DLD1 (cell line): ENCODE data around the gene EDC3.
"Not testable (repeated sequence)": the region's sequence is repeated elsewhere in the genome, so short reads cannot be mapped to it uniquely, and the experiment has no call there.

Source experiments
- in situ Hi-C: cut with HindIII; loops from 2 replicates; pipeline ENCODE4 v1.10.0; 2017; ENCODE audit warnings: low sequenced_read_pairs

EDC3 gene

DNA sequence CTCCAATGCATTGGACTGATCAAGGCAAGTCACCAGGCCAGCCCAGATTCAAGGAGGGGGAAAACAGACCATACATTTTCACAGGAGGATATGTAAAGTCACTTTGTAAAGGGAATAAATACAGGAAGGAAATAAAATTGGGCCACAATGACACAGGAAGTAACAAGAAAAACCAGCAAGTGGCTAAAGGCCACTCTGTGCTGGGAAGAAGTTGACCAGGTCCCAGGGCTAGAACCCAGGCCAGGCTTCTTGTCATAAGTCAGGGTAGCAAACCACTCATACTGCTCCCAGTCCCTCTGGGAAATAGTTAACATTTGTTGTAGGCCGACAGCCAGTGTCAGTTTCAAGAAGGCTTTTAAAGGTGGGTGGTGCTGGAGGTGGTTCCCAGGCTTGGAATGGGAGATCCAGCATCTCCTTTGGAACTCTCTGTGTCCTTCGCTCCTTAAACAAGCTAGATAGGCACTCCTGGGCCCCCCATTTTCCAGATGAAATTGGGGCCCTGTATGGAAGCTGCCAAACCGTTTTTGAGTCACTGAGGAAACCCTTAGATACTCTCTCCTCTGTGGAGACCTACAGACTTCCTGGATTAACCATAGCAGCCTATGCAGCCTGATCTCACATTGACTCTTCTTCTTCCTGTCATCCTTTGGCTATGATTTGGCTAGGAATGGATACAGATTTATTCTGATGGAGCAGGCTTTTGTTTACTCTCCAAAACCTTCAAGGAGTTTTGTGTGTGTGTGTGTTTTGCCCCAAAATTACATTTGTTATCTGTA is 14.7 kb upstream of the EDC3 start:
- in situ Hi-C loops, result no loop called here

DNA sequence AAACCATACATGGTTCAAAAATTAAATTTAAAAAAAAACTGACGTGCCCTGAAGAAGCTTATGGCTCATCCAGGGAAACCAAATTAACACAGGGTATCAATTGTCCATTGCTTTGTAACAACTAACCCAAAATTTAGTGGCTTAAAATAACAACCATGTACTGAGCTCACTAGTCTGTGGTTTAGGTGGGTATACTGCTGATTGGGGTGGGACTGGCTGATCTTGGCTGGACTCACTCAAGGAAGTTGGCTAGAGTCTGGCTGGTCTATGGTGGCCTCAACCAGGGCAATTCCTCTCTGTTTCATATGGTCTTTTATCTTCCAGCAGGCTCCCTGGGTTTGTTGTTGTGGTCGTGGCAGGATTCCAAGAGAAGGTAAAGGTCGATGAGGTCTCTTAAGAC is 14.1 kb upstream of the EDC3 start:
- in situ Hi-C loops, result no loop called here

DNA sequence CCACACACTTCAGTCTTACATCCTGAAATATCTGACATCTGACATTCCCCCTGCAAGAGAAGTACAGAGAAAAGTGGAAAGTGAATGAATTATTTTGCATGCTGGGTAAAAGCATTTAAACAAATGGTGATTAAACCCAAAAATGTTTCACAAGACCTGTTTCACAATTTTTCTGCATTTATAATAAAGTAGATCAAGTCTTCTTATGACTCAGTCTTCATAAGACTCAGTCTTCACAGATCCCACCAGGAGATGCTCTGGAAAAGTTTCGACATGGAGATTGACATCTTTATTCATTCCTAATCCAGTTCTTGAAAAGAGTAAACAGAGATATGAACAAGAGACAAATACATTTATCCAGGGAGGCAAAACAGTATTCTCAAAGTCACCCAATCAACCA is 13.2 kb upstream of the EDC3 start:
- in situ Hi-C loops, result no loop called here

DNA sequence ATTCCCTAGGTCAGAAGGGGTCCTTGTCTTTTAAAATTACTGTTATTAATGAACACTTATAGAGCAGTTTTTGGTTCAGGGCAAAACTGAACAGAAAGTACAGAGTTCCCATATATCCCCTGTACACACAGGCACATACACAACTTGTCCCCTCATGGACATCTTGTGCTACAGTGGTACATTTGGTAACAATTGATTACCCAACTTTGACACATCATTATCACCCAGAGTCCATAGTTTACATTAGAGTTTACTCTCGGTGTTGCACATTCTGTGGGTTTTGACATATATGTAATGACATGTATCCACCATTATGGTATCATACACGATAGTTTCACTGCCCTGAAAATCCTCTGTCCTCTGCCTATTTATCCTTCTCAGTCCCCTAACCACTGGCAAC is 984 bp upstream of the EDC3 start:
- in situ Hi-C loops, result no loop called here

DNA sequence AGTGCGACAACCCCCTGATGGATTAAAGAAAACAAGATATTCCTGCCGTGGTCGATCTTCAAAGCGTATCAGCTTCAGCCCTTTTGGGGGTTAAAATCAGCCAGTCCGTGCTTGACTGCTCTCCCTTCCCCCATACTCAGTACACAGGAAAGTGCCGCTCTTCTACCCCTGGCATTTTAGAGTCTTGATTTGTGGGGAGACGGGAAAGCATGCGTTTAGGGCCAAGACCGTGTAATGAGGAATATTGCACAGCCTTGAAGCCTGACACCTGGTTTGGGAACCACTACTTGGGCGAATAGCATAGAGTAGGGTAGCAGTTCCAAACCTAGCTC is 540 bp upstream of the EDC3 start:
- in situ Hi-C loops, result no loop called here

DNA sequence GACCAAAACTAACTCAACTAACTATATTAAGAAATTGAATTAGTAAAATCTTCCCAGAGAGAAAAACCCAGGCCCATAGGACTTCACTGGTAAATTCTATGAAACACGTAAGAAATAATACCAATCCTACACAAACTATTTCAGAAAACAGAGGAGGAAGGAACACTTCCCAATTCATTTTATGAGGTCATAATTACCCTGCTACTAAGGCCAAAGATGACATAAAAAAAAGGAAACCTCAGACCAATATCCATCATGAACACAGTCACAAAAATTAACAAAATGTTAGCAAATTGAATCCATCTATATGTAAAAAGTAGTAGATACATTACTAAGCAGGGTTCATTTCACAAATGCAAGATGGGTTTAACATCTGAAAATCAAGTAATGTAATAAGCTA is 3.5 kb downstream of the EDC3 start:
- in situ Hi-C loops, result no loop called here

DNA sequence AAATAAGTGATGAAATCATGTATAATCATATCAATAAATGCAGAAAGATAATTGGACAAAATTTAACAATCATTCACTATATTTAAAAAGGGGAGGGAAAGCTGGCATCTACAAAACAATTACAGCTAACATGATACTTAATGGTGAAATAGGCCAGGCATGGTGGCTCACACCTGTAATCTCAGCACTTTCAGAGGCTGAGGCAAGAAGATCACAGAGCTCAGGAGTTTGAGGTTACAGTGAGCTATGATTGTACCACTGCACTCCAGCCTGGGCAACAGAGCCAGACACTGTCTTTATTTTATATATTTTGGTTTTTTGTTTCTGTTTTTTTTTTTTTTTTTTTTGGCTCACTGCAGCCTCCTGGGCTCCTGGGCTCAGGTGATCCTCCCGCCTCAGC is 12.1 kb downstream of the EDC3 start:
- in situ Hi-C loops, result no loop called here

DNA sequence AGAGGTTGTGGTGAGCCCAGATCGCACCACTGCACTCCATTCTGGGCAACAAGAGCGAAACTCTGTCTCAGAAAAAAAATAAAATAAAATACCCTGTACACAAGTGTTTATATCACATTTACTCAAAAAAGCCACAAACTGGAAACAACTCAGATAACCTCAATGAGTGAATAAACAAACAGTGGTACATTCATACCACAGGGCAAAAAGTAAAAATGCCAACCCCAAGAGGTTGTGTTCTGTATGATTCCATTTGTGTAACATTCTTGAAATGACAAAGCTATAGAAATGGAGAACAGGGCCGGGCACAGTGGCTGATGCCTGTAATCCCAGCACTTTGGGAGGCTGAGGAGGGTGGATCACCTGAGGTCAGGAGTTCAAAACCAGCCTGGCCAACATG is 12.9 kb downstream of the EDC3 start:
- in situ Hi-C loops, result no loop called here

DNA sequence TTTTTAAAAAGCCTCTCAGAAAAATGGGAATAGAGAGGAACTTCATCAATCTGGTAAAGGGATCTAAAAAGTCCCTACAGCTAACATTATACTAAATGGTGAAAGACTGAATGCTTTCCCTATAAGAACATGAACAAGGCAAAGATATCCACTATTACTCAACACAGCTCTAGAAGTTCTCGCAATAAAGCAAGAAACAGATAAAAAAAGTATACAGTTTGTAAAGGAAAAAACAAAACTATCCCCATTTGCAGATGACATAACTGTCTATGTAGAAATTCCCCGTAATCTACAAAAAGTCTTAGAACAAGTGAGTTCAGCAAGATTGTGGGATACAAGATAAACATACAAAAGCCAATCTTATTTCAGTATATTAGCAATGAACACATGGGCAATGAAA is 15.4 kb downstream of the EDC3 start:
- in situ Hi-C loops, result no loop called here

DNA sequence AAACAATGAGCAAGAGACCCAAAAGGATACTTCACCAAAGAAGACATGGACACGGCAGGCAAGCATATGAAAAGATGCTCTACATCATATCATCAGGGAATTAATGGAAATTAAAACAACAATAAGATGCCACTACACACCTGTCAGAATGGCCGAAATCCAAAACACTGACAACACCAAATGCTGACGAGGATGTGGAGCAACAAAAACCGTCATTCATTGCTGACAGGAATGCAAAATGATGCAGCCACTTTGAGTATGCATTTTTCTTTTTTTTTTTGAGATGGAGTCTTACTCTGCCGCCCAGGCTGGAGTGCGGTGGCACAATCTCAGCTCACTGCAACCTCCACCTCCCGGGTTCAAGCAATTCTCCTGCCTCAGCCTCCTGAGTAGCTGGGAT is 19.0 kb downstream of the EDC3 start:
- in situ Hi-C loops, result no loop called here

DNA sequence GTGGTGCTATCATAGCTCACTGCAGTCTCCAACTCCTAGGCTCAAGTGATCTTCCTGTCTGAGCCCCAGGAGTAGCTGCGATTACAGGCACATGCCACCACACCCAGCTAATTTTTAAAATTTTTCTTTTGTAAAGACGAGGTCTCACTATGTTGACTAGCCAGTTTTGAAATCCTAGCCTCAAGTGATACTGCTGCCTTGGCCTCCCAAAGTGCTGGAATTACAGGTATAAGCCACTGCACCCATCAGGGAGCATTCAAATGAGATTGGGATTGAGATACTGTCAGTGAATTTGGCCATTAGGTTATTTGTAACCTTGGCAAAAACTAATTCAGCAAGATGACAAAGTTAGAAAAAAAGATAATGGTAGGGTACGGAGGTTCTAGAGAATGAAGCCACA is 21.7 kb downstream of the EDC3 start:
- in situ Hi-C loops, result no loop called here

DNA sequence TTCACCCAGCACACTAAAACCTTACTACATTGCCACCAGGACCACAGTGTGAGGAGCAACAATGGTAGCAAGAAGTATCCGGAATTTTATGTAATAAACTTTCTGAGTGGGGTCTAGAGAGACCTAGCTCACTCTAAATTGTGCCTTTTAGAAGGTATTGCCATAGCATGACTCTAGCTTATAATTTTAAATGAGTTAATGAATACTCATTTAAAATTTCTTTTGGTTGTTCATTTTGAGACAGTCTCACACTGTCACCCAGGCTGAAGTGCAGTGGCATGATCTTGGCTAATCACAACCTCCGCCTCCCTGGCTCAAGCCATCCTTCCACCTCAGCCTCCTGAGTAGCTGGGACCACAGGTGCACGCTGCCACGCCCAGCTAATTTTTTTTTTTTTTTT is 26.2 kb downstream of the EDC3 start:
- in situ Hi-C loops, result no loop called here

DNA sequence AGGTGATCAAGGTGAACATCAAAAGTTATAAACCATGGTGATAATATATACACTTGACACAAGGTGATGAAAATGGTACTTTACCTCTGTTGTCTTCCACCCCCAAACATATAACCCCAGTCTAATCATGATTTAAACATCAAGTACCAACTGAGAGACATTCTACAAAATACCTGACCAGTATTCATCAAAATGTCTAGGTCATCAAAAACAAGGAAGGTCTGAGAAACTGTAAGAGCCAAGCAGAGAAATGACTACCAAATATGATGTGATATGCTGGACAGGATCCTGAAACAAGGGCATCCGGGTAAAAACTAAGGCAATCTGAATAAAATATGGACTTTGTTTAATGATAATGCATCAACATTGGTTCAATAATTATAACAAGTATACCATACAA is 27.8 kb downstream of the EDC3 start:
- in situ Hi-C loops, result no loop called here

DNA sequence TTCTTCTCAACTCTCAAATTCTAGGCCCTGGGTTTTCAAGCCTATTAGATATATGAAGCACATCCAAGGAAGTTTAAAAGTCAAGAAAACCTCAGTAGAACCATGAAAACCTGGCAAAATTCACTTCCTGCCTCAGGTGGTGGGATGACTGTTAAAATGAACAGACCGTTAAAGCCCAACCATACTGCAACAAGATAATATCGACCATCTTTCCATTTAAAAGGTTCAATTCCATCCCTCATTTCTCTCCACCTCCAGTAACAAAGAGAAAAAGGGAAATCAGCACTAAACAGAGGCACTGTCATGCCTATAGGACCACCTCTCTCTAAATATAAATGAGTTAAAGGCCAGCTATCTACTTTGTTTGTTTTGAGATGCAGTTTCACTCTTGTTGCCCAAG is 31.2 kb downstream of the EDC3 start:
- in situ Hi-C loops, result no loop called here

DNA sequence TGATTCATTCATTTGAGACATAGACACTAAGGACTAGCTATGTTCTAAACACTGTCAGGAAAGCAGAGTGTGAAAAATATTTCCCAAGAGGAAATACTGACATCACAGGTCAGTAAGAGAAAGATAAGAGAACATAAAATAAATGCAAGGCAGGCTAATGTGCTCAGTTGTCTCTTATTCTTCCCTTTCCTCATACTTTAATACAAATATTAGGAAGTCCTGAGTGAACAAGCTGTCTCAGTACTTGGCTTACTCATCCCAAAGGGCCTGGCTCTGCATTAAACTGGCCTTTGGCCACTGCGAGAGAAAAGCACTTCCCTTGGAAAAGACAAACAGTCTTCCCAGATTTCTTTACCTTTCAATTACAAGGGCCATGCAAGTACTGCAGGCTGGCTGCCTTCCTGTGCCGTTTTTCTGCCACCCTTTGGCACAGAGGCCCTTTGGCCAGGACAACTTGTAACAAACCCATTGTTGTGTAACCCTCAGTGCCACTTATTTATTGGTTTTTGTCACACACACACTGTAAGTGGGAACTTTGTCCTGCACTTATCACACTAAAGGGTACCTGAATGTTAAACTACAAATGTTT is 31.7 kb downstream of the EDC3 start:
- in situ Hi-C loops, result no loop called here

DNA sequence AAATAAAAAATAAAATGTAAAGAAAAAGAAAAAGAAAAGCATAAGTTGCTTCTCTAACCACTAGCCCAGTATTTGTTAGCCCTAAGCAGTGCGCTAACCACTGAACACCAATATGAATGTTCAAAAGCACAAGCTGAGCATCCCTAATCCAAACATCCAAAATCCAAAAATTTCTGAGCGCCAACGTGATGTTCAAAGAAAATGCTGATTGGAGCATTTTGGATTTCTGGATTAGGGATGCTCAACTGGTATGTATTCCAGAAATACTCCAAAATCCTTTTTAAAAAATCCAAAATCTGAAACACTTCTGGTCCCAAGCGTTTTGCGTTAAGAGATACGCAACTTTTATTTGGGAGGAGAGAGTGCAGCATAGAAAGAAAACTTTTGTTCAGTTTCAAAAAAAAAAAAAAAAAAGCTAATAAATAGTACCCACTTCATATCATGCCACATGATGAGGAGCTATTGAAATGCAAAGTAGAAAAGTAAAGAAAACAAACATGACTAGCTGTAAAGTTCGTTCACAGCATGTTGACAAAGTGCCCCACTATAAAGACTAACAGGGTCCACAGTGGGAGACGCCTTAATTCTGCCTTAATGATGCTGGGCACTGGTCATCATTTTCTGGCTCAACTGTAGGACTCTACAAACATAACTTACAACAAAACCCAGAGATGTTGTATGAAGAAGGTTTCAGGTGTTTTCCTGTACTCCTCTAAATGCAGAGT is 32.4 kb downstream of the EDC3 start:
- in situ Hi-C loops, result no loop called here

DNA sequence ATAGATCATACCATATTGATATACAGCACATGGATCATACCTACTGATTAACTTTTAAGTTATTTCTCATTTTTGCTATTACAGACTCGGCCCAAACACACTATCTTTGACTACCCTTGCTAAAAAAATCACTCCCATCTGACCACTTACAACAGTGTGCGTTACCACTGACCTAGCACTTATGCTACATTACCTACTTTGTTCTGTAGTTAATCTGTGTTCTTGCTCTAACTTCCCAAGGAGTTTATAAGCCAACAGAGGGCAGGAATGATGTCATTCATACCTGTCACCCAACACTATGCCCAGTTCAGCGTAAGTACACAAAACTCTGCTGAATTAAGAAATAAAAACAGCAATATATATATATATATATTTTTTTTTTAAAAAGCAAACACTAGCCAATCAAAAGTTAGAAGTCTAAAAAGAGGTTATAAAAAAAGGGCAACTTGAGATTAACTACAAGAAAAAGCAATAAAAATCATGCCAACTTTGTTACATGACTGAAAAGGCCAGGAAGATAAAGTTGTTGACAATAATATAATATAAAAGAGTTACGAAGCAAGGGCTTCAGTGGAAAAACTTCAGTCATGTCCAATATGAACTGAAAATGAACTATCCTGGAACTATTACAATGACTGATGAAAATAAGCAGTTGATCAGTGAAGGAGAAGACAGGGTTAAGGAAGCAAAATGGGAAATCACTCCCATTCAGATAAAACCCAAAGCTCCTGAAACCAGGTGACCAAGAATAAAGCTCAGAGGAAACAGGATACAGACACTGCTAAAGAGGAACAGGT is 33.6 kb downstream of the EDC3 start:
- in situ Hi-C loops, result no loop called here

DNA sequence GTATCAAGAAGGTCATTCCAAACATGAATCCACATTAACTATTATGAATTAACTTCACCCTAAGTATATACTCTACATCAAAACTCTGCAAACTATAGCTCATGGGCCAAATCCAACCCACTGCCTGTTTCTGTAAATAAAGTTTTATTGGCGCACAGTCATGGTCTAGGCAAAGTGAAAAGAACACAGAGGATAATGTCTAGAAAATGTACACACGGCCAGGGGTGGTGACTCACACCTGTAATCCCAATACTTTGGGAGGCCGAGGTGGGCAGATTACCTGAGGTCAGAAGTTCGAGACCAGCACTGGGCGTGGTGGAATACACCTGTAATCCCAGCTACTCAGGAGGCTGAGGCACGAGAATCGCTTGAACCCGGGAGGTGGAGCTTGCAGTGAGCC is 34.5 kb downstream of the EDC3 start:
- in situ Hi-C loops, result not testable (repeated sequence)

DNA sequence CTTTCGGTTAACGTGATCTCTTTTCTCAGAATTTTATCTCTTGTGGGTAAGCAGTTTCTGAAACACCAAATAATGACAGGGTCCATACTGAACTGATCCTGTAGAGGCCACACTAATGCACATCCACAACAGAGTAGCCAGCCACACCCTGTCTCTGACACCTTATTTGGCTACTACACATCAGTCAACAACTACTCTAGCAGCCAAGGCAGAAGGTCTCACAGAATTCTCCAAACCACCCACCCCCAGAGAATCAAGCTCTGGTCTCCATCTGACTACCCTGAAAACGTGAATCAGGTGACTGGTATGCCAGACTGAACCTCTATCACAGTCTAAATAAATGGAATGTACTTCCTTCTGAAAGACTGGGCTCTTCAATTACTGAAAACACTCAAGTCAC is 38.0 kb downstream of the EDC3 start:
- in situ Hi-C loops, result no loop called here

DNA sequence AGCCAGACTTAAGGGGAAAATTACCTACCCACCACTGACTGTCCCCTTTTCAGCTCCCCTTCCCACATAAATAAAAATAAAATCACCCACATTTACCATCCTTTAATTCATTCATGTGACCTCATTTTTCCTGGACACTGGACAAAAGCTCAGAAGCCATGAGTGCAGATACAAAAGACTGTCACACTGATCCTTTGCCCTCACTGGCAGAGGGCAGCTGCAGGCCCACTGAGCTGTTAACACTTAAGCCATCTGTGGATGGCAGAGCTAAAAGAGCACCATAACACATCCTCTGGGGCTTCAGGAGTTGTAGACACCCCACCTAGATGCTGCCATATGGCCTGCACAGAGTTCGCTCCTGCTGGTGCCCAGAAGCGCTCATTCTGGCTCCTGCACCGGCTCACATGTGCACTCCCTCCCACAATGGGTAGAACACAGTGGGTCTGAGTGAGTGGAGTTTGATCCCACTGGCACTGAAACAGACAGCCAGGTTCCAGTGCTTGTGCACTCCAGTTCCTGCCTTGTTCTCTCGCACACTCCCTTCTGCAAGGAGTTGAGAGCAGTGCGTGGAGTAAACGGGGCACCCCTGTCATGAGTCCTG is 38.8 kb downstream of the EDC3 start:
- in situ Hi-C loops, result no loop called here

DNA sequence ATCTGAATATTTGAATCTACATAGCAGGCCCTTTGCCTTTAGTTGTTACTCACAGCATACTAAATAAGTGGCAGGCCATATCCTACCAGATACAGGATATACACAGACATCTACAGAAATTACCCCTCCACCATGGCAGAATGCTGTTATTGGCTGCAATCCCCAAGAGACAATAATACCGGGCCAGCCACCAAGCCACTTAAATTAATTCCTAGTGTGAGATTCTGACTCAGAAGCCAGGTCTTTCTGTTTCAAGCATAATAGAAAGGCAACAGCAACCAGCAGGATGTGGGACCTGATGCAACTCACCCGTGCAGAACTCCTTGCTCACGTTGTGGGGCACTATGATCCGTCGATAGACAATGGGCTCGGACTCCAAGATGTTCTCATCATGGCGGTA is 40.4 kb downstream of the EDC3 start:
- in situ Hi-C loops, result no loop called here
